IPS-NIHi11 (cell line): ENCODE data around the gene TFEC.
"Not testable (repeated sequence)": the region's sequence is repeated elsewhere in the genome, so short reads cannot be mapped to it uniquely, and the experiment has no call there.

ENCODE experiments used
- DNase-seq: peaks from one replicate; pipeline ENCODE4 v3.0.0; 2012; ENCODE audit warnings: mixed read lengths, low spot score

TFEC gene, protein sequence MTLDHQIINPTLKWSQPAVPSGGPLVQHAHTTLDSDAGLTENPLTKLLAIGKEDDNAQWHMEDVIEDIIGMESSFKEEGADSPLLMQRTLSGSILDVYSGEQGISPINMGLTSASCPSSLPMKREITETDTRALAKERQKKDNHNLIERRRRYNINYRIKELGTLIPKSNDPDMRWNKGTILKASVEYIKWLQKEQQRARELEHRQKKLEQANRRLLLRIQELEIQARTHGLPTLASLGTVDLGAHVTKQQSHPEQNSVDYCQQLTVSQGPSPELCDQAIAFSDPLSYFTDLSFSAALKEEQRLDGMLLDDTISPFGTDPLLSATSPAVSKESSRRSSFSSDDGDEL

GRCh38 chr7:116030651-116031276 lies at the start of gene TFEC:
Gene TFEC, minus strand, starts transcription at chr7:116030763. Its CDS starts 46,322 bp downstream, at chr7:115984441.
- no peak for DNase-seq

DNA sequence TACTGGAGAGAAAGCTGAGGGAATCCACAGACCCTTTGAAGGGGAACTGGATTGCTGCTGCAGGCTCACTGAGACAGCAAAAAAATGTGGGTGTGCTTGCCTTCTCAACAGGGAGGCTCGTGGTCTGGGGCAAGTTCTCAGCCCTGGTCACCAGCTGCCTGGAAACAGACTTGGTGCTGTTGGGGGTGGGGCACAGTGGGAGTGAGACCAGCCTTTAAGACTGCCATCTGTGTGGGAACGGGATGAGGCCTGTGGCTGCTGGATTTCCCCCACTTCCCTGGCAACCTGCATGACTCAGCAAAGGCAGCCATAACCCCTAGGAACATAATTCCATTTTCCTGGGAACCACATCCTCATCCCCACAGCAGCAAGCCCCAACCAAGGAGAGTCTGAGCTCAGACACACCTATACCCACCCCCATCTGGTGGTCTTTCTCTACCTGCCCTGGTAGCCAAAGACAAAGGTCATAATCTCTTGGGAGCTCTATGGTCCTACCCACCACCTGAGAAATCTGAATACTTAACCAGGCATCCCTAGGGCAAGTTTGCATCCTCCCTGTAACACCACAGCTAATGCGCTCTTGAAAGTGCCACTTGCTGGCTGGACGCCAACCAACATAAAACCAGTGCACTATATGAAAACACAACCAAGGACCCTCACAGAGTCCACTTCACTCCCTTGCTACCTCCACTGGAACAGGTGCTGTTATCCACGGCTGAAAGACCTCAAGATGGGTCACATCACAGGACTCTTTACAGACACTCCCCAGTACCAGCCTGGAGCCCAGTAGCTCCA lies 45.0 kb upstream of the TFEC start:
- no peak for DNase-seq

DNA sequence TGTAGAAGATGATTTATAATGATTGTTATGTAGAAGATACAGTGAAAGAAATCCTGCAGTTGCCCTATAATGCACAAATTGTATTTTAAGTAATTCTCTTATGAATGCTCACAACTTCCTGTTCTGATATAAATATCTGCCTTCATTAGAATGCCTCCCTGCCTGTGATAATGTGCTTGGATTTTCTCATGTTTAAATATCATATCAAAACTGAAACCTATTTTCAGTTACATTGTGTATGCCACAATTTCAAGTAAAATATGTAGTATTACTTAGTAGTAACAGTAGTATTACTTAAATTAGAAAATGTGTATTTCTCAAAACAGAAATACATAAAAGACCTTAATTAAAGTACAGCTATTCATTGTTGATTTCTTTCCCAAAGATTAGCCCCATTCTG lies 41.1 kb upstream of the TFEC start:
- no peak for DNase-seq

DNA sequence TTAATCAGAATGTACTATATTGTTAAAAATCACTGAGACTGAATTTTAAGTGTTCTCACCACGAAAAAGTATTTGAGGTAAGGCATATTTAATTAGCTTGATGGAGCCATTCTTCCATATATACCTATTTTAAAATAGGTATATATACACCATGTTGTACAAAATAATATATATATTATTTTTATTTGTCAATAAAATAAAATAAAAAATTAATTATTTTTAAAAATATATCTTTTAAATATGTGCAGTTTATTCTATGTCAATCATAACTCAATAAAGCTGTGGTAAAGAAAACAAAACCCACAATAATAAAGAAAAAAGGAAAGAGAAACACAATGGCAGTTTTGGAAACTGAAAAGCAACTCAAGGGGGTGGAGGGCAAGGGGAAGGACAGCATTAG lies 33.6 kb upstream of the TFEC start:
- DNase-seq: no peak

DNA sequence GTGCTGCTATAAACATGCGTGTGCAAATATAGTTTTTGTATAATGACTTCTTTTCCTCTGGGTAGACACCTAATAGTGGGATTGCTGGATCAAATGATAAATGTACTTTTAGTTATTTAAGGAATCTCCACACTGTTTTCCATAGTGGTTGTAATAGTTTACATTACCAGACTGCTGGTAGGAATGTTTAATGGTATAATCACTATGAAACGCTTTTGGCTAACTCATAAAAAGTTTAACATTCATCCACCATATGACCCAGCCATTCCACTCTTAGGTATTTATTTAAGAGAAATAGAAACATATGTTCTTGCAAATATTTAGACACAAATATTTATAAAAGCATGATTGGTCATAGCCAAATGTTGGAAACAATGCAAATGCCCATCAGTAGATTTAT lies 32.1 kb upstream of the TFEC start:
- no peak for DNase-seq

DNA sequence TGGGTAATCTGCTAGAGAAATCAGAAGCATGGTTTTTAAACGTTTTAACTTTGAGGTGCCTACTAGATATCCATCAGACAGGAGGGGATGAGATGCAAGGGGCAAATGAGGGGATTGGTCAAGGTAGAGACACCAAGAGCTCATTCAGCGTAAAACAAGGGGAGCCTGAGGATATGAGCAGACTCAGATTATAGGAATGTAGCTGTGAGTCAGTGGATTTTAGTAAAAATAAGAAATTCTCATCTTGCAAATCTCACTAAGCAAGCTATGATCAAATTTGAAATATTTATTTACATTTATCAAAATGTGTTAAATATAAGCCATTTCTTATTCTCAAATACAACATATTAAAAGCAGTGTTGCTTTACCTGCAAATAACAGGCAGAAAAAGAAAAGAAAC lies 21.4 kb upstream of the TFEC start:
- no peak for DNase-seq

DNA sequence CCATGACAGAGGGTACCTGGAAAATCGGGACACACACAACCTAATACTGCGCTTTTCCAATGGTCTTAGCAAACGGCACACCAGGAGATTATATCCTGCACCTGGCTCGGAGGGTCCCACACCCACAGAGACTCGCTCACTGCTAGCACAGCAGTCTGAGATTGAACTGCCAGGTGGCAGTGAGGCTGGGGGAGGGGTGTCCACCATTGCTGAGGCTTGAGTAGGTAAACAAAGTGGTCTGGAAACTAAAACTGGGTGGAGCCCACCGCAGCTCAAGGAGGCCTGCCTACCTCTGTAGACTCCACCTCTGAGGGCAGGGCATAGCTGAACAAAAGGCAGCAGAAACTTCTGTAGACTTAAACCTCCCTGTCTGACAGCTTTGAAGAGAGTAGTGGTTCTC lies 16.7 kb upstream of the TFEC start:
- not testable (repeated sequence) for DNase-seq

- DNase-seq: no peak
These were observed 15.0 kb upstream of the TFEC start for GRCh38 chr7:116045532-116045931.

GRCh38 chr7:116041615-116042014 lies 11.1 kb upstream of the TFEC start:
- no peak for DNase-seq

GRCh38 chr7:116037401-116037800 lies 6.8 kb upstream of the TFEC start:
- DNase-seq: no peak

GRCh38 chr7:116034411-116034810 lies 3.8 kb upstream of the TFEC start:
- no peak for DNase-seq

GRCh38 chr7:116032886-116033285 lies 2.3 kb upstream of the TFEC start:
- no peak for DNase-seq

GRCh38 chr7:116028787-116029186 lies 1.8 kb downstream of the TFEC start:
- DNase-seq: no peak

- no peak for DNase-seq
These were observed 2.8 kb downstream of the TFEC start for GRCh38 chr7:116027786-116028185.

GRCh38 chr7:116024826-116025809 lies 5.4 kb downstream of the TFEC start:
- DNase-seq: no peak

GRCh38 chr7:116021237-116021636 lies 9.3 kb downstream of the TFEC start:
- DNase-seq: no peak

GRCh38 chr7:116018731-116019130 lies 11.8 kb downstream of the TFEC start:
- DNase-seq: no peak

DNA sequence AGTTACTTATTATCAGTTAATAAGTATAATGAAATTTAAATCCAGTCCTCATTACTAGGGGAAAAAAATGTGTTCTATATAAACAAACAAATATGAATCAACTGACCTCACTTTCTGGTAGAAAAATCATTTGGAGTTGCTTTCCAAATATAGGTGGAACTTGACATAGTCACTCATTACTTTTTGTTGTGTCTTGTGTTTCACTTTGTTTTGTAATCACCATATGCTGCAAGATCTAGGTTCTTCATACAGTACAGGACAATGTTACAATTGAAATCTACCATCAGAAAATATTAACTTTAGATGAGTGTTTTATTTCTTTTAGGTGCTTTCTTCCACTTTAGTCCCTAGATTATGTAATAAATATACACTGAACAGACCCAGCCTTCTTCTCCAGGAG lies 16.9 kb downstream of the TFEC start:
- DNase-seq: no peak

- no peak for DNase-seq
These were observed 19.0 kb downstream of the TFEC start for GRCh38 chr7:116011584-116011983.

GRCh38 chr7:116004762-116005161 lies 25.8 kb downstream of the TFEC start:
- DNase-seq: not testable (repeated sequence)

DNA sequence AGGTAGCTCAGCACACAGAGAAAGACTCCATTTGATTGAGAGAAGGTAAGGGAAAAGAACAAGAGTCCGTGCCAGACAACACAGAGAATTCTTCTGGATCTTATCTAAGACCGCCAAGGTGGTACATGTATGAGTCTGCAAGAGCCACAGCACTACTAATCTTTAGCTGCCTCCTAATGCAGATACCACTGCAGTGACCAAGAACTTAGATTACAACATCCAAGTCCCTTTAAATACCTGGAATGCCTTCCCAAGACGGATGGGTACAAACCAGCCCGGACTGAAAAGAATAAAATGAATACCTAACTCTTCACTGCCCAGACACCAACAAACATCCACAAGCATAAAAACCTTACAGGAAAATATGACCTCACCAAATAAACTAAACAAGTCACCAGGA lies 33.3 kb downstream of the TFEC start:
- no peak for DNase-seq

- DNase-seq: no peak
These were observed 34.9 kb downstream of the TFEC start for GRCh38 chr7:115995701-115996100.
